SK-N-SH (cell line): ENCODE results near the gene MYO15B. TPM values are rescaled to one million over a fixed set of nuclear protein-coding genes. Genes with fewer than 3 reads are reported as not detected.

Experiments
- CTCF ChIA-PET: fragments of 300-600, 350-600 bp; formaldehyde crosslinking; extraction: SDS; loops from one replicate; lab custom pipeline; 2021; lab: Yijun Ruan, JAX
- POLR2A ChIA-PET: fragments of 350-600 bp; sonication (Branson Sonifier 250); formaldehyde crosslinking; extraction: SDS; loops from one replicate; lab custom pipeline; 2020; ENCODE audit warnings: antibody characterized with exemption, inconsistent platforms; lab: Yijun Ruan, JAX
- DNase-seq: peaks from one replicate; pipeline ENCODE4 v3.0.0; 2012
- H2AFZ ChIP-seq: fragments of 200-600 bp; sonication (generic); 2 replicates; pipeline ENCODE4 v1.8.1; 2016; ENCODE audit warnings: antibody characterized with exemption, mild to moderate bottlenecking, low read depth
- H3F3A ChIP-seq: fragments of 200-600 bp; sonication (generic); replicated peaks from 2 replicates; pipeline ENCODE3; 2016; ENCODE audit warnings: antibody characterized with exemption, mild to moderate bottlenecking; ENCODE audit not compliant: insufficient read depth
- H3K27ac ChIP-seq, 2 experiments: fragments of 200-500 bp in 1 of 2; fragments of 200-600 bp in 1 of 2; sonication (Bioruptor generic) in 1 of 2; sonication (generic), shearing (Covaris generic) in 1 of 2; 2 replicates each; pipeline versions ENCODE4 v1.5.1 to v1.6.1; 2014 to 2016; ENCODE audit warnings: low read depth in 2 of 2, inconsistent platforms in 1 of 2, low read length in 1 of 2, mild to moderate bottlenecking in 1 of 2, mixed read lengths in 1 of 2
- H3K27me3 ChIP-seq: fragments of 200-600 bp; sonication (generic), shearing (Covaris generic); 2 replicates; pipeline ENCODE4 v1.6.1; 2016; ENCODE audit warnings: mixed run types; ENCODE audit not compliant: insufficient read depth
- H3K36me3 ChIP-seq, 2 experiments: fragments of 200-500 bp in 1 of 2; fragments of 200-600 bp in 1 of 2; sonication (Bioruptor generic) in 1 of 2; sonication (generic) in 1 of 2; replicated peaks in 1 of 2; 2 replicates each; pipeline versions ENCODE3 to v1.5.1; 2014 to 2016; ENCODE audit warnings: low read length in 1 of 2, mild to moderate bottlenecking in 1 of 2; ENCODE audit not compliant: insufficient read depth in 2 of 2, control insufficient read depth in 1 of 2
- H3K4me1 ChIP-seq, 2 experiments: fragments of 200-500 bp in 1 of 2; fragments of 200-600 bp in 1 of 2; sonication (Bioruptor generic) in 1 of 2; sonication (generic), shearing (Covaris generic) in 1 of 2; 2 replicates each; pipeline versions ENCODE4 v1.5.1 to v1.6.1; 2014 to 2016; ENCODE audit warnings: low read depth in 1 of 2, low read length in 1 of 2, mixed run types in 1 of 2; ENCODE audit not compliant: insufficient read depth in 2 of 2, control insufficient read depth in 1 of 2
- H3K4me2 ChIP-seq: fragments of 200-600 bp; sonication (generic), shearing (Covaris generic); 2 replicates; pipeline ENCODE4 v1.6.1; 2017; ENCODE audit warnings: mixed run types
- H3K4me3 ChIP-seq, 2 experiments: fragments of 200-500 bp in 1 of 2; fragments of 200-600 bp in 1 of 2; sonication (Bioruptor generic) in 1 of 2; sonication (generic), shearing (Covaris generic) in 1 of 2; 2 replicates each; pipeline versions ENCODE4 v1.5.1 to v1.8.1; 2014 to 2016; ENCODE audit warnings: low read depth in 2 of 2, inconsistent platforms in 1 of 2, low read length in 1 of 2, mild to moderate bottlenecking in 1 of 2, mixed read lengths in 1 of 2, moderate library complexity in 1 of 2
- H3K79me2 ChIP-seq: fragments of 200-600 bp; sonication (generic); 2 replicates; pipeline ENCODE4 v1.8.1; 2017; ENCODE audit warnings: mild to moderate bottlenecking; ENCODE audit not compliant: insufficient read depth
- H3K9ac ChIP-seq: fragments of 200-600 bp; sonication (generic); 2 replicates; pipeline ENCODE4 v1.6.1; 2017; ENCODE audit warnings: mixed run types
- H3K9me2 ChIP-seq: fragments of 200-600 bp; sonication (generic); 2 replicates; pipeline ENCODE4 v1.6.1; 2017; ENCODE audit warnings: mixed run types
- H3K9me3 ChIP-seq: fragments of 200-600 bp; sonication (generic); 2 replicates; pipeline ENCODE4 v1.6.1; 2017; ENCODE audit warnings: mixed run types, mild to moderate bottlenecking, moderate library complexity
- H4K20me1 ChIP-seq: fragments of 200-600 bp; sonication (generic); 2 replicates; pipeline ENCODE4 v1.6.1; 2017; ENCODE audit warnings: mild to moderate bottlenecking, mixed run types; ENCODE audit not compliant: insufficient read depth
- ELF1 ChIP-seq: IDR thresholded peaks from 2 replicates; pipeline ENCODE4 v1.4.0; 2012
- EZH2phosphoT487 ChIP-seq: fragments of 200-600 bp; sonication (generic); IDR thresholded peaks from 2 replicates; pipeline ENCODE4 v1.6.1; 2017; ENCODE audit warnings: low read depth, mixed run types, mild to moderate bottlenecking, antibody characterized with exemption, moderate library complexity, borderline replicate concordance
- FOSL2 ChIP-seq: IDR thresholded peaks from 2 replicates; pipeline ENCODE4 v1.4.0; 2012; ENCODE audit warnings: low read depth, mild to moderate bottlenecking, moderate library complexity, borderline replicate concordance
- FOXJ3 ChIP-seq: sonication (generic); formaldehyde crosslinking; IDR thresholded peaks from 2 replicates; pipeline ENCODE4 v1.5.1; 2020; ENCODE audit warnings: mild to moderate bottlenecking, missing genetic modification reagents
- GABPA ChIP-seq: IDR thresholded peaks from 2 replicates; pipeline ENCODE4 v1.4.0; 2012; ENCODE audit warnings: low read depth, mild to moderate bottlenecking
- JUND ChIP-seq: IDR thresholded peaks from 2 replicates; pipeline ENCODE4 v1.4.0; 2012
- MXI1 ChIP-seq: IDR thresholded peaks from 2 replicates; pipeline ENCODE4 v1.6.1; 2012; ENCODE audit warnings: mild to moderate bottlenecking, low read depth, low read length, improper control_type of control experiment
- NFIC ChIP-seq: IDR thresholded peaks from 2 replicates; pipeline ENCODE4 v1.4.0; 2012; ENCODE audit warnings: borderline replicate concordance
- RFX5 ChIP-seq: IDR thresholded peaks from 2 replicates; pipeline ENCODE4 v1.6.1; 2012; ENCODE audit warnings: mild to moderate bottlenecking, improper control_type of control experiment, low read length
- SIN3A ChIP-seq: IDR thresholded peaks from 2 replicates; pipeline ENCODE4 v1.6.1; 2012; ENCODE audit warnings: low read depth, mild to moderate bottlenecking, low read length, moderate library complexity, borderline replicate concordance
- SMC3 ChIP-seq: IDR thresholded peaks from 2 replicates; pipeline ENCODE4 v1.6.1; 2012; ENCODE audit warnings: low read depth, low read length, improper control_type of control experiment
- TAF1 ChIP-seq: IDR thresholded peaks from 2 replicates; pipeline ENCODE4 v1.6.1; 2012; ENCODE audit warnings: low read depth, mild to moderate bottlenecking, low read length, moderate library complexity, borderline replicate concordance
- TEAD4 ChIP-seq: IDR thresholded peaks from 2 replicates; pipeline ENCODE4 v1.4.0; 2012; ENCODE audit warnings: mild to moderate bottlenecking, borderline replicate concordance; ENCODE audit not compliant: insufficient read depth
- whole genome bisulfite sequencing: methylation state at CpG from one replicate; pipeline ENCODE4 v1.1.6; 2017; ENCODE audit warnings: low lambda C conversion rate; 5-methylcytosine and 5-hydroxymethylcytosine counted together
- polyA plus RNA-seq, 3 experiments: library from polyadenylated mRNA; depleted of rRNA; stranded (reverse); fragments of >200 nt; gene quantifications; 2 replicates each; pipeline ENCODE4 v1.2.3, GENCODE V29; 2012
- TF ChIP-seq, protein P1 (sequence below): fragments of 150-350 bp; IDR thresholded peaks from 2 replicates; pipeline ENCODE4 v1.6.1; 2017; ENCODE audit warnings: antibody characterized with exemption, low read length, low read depth, borderline replicate concordance
- TF ChIP-seq, protein P2 (sequence below): IDR thresholded peaks from 2 replicates; pipeline ENCODE4 v1.4.0; 2012; ENCODE audit warnings: low read depth, borderline replicate concordance
- TF ChIP-seq, protein P3 (sequence below): IDR thresholded peaks from 2 replicates; pipeline ENCODE4; 2012
- TF ChIP-seq, protein P4 (sequence below): IDR thresholded peaks from 2 replicates; pipeline ENCODE4 v1.6.1; 2012; ENCODE audit warnings: mild to moderate bottlenecking, low read depth, low read length, moderate library complexity
- TF ChIP-seq, protein P5 (sequence below): fragments of 150-350 bp; IDR thresholded peaks from 2 replicates; pipeline ENCODE4 v1.6.1; 2016; ENCODE audit warnings: mild to moderate bottlenecking, low read depth, low read length
- TF ChIP-seq, protein P6 (sequence below): IDR thresholded peaks from 2 replicates; pipeline ENCODE4 v1.4.0; 2012; ENCODE audit warnings: low read depth, borderline replicate concordance

The MYO15B gene
- polyA plus RNA-seq, 1 of the 3 experiments (the other 2 are of a cell fraction) = 10.3 TPM

DNA sequence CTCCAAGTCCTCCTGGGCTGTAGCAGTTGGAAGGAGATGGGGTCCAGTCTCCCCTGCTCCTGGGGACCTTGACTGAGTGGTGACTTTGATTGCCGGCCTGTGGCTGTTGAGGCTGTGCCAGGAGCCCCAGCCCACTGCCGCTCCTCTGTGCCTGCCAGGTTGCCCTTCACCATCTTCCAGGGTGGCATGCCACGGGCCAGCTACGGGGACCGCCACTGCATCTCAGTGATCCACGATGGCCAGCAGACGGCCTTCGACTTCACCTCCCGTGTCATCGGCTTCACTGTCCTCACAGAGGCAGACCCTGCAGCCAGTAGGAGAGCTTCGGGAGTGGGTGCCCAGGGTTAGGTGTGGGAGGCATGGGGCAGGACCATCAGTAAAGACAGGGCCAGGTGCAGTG lies 23.4 kb upstream of the MYO15B start:
- no peaks in the 10 kb centered on the region for H3K27me3 ChIP-seq
- POLR2A ChIA-PET = no interaction called here
- H3K79me2 ChIP-seq = no peaks in the 10 kb centered on the region
- H3K9ac ChIP-seq = no peak overlapping the region
- H3K4me2 ChIP-seq = no peak overlapping the region
- CTCF ChIA-PET = interaction anchor here (1.0 to 2.4 kb wide), 4 partner anchors 69 to 456 kb away, joined by 4 to 8 read pairs (median 6); partner anchors contain the start of gene SMIM5
- DNase-seq = no peak
- H2AFZ ChIP-seq = no peak overlapping the region
- WGBS = 94% methylated on average over 7 of the region's 11 CpGs
- TF ChIP-seq SIN3A = no peak
- TF ChIP-seq, protein P1, sequence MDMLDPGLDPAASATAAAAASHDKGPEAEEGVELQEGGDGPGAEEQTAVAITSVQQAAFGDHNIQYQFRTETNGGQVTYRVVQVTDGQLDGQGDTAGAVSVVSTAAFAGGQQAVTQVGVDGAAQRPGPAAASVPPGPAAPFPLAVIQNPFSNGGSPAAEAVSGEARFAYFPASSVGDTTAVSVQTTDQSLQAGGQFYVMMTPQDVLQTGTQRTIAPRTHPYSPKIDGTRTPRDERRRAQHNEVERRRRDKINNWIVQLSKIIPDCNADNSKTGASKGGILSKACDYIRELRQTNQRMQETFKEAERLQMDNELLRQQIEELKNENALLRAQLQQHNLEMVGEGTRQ = no peak
- TF ChIP-seq FOSL2 = no peak
- TF ChIP-seq SMC3 = no peak
- TF ChIP-seq FOXJ3 (CRISPR knock-in tag) = no peak
- no peak for TF ChIP-seq TAF1
- TF ChIP-seq RFX5 = no peak
- TF ChIP-seq TEAD4 = no peak
- TF ChIP-seq ELF1 = no peak
- TF ChIP-seq JUND = no peak
- no peak for TF ChIP-seq NFIC
- TF ChIP-seq GABPA = no peak
- TF ChIP-seq, protein P2, sequence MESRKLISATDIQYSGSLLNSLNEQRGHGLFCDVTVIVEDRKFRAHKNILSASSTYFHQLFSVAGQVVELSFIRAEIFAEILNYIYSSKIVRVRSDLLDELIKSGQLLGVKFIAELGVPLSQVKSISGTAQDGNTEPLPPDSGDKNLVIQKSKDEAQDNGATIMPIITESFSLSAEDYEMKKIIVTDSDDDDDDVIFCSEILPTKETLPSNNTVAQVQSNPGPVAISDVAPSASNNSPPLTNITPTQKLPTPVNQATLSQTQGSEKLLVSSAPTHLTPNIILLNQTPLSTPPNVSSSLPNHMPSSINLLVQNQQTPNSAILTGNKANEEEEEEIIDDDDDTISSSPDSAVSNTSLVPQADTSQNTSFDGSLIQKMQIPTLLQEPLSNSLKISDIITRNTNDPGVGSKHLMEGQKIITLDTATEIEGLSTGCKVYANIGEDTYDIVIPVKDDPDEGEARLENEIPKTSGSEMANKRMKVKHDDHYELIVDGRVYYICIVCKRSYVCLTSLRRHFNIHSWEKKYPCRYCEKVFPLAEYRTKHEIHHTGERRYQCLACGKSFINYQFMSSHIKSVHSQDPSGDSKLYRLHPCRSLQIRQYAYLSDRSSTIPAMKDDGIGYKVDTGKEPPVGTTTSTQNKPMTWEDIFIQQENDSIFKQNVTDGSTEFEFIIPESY = no peak
- TF ChIP-seq, protein P3, sequence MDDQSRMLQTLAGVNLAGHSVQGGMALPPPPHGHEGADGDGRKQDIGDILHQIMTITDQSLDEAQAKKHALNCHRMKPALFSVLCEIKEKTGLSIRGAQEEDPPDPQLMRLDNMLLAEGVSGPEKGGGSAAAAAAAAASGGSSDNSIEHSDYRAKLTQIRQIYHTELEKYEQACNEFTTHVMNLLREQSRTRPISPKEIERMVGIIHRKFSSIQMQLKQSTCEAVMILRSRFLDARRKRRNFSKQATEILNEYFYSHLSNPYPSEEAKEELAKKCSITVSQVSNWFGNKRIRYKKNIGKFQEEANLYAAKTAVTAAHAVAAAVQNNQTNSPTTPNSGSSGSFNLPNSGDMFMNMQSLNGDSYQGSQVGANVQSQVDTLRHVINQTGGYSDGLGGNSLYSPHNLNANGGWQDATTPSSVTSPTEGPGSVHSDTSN = no peak
- TF ChIP-seq, protein P4, sequence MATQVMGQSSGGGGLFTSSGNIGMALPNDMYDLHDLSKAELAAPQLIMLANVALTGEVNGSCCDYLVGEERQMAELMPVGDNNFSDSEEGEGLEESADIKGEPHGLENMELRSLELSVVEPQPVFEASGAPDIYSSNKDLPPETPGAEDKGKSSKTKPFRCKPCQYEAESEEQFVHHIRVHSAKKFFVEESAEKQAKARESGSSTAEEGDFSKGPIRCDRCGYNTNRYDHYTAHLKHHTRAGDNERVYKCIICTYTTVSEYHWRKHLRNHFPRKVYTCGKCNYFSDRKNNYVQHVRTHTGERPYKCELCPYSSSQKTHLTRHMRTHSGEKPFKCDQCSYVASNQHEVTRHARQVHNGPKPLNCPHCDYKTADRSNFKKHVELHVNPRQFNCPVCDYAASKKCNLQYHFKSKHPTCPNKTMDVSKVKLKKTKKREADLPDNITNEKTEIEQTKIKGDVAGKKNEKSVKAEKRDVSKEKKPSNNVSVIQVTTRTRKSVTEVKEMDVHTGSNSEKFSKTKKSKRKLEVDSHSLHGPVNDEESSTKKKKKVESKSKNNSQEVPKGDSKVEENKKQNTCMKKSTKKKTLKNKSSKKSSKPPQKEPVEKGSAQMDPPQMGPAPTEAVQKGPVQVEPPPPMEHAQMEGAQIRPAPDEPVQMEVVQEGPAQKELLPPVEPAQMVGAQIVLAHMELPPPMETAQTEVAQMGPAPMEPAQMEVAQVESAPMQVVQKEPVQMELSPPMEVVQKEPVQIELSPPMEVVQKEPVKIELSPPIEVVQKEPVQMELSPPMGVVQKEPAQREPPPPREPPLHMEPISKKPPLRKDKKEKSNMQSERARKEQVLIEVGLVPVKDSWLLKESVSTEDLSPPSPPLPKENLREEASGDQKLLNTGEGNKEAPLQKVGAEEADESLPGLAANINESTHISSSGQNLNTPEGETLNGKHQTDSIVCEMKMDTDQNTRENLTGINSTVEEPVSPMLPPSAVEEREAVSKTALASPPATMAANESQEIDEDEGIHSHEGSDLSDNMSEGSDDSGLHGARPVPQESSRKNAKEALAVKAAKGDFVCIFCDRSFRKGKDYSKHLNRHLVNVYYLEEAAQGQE = no peak
- TF ChIP-seq, protein P5, sequence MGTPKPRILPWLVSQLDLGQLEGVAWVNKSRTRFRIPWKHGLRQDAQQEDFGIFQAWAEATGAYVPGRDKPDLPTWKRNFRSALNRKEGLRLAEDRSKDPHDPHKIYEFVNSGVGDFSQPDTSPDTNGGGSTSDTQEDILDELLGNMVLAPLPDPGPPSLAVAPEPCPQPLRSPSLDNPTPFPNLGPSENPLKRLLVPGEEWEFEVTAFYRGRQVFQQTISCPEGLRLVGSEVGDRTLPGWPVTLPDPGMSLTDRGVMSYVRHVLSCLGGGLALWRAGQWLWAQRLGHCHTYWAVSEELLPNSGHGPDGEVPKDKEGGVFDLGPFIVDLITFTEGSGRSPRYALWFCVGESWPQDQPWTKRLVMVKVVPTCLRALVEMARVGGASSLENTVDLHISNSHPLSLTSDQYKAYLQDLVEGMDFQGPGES = no peak
- no peak for TF ChIP-seq EZH2phosphoT487
- TF ChIP-seq, protein P6, sequence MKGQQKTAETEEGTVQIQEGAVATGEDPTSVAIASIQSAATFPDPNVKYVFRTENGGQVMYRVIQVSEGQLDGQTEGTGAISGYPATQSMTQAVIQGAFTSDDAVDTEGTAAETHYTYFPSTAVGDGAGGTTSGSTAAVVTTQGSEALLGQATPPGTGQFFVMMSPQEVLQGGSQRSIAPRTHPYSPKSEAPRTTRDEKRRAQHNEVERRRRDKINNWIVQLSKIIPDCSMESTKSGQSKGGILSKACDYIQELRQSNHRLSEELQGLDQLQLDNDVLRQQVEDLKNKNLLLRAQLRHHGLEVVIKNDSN = no peak
- no peak for TF ChIP-seq MXI1
- no peaks in the 10 kb centered on the region for H3K4me1 ChIP-seq
- H3F3A ChIP-seq = no peaks in the 10 kb centered on the region
- no peaks in the 10 kb centered on the region for H3K9me2 ChIP-seq
- no peak overlapping the region for H3K4me3 ChIP-seq
- H3K36me3 ChIP-seq = no peaks in the 10 kb centered on the region
- no peak overlapping the region for H3K27ac ChIP-seq
- no peaks in the 10 kb centered on the region for H4K20me1 ChIP-seq
- no peaks in the 10 kb centered on the region for H3K9me3 ChIP-seq
